K562 (cell line): ENCODE measurements around the gene CORO6. TPM values are rescaled to one million over a fixed set of nuclear protein-coding genes. Genes with fewer than 3 reads are reported as not detected.

Source experiments
- ATAC-seq: fragments of 200-7000 bp; cut with Tn5 transposase; 3 replicates; pipeline ENCODE4 v1.9.1; 2020; ENCODE audit warnings: moderate library complexity
- BruUV-seq: library from RNA; stranded (reverse); fragments of 400-500 nt; replicated peaks from 2 replicates; lab custom pipeline; 2021; lab: Mats Ljungman, UMichigan
- CTCF ChIA-PET: fragments of 300-600 bp; formaldehyde crosslinking; extraction: SDS; loops from one replicate; lab custom pipeline; 2021; ENCODE audit warnings: low intra/inter-chr PET ratio; lab: Yijun Ruan, JAX
- POLR2A ChIA-PET: fragments of 300-600, 350-650 bp; sonication (Branson Sonifier 250); formaldehyde crosslinking; extraction: SDS; loops from one replicate; lab custom pipeline; 2021; ENCODE audit warnings: antibody characterized with exemption, inconsistent platforms; lab: Yijun Ruan, JAX
- DNase-seq, 4 experiments: peaks; one replicate each; pipeline versions ENCODE4 v3.0.0 to v3.0.0-alpha.2; 2011 to 2018; ENCODE audit warnings: low spot score in 3 of 4, mixed read lengths in 3 of 4; ENCODE audit errors: extremely low read depth in 1 of 4
- FAIRE-seq: peaks from 2 replicates; lab custom pipeline; 2011; peaks lifted over from hg19 to GRCh38; lab: Jason Lieb, UNC
- H2AFZ ChIP-seq: 2 replicates; pipeline ENCODE4 v1.6.0; 2011; ENCODE audit warnings: low read depth, low read length, control low read depth, inconsistent platforms
- H3K27ac ChIP-seq: fragments of 200-600 bp; 3 replicates; pipeline ENCODE4 v1.8.0; 2011; ENCODE audit warnings: low read depth, mild to moderate bottlenecking, control low read depth, inconsistent platforms, low read length, moderate library complexity, mixed read lengths; ENCODE audit errors: extremely low read depth
- H3K27me3 ChIP-seq, 2 experiments: fragments of 300-600 bp in 1 of 2; 2 replicates in 1 of 2; 3 replicates in 1 of 2; pipeline versions ENCODE4 v1.6.0 to v1.8.0; 2011; ENCODE audit warnings: inconsistent platforms in 2 of 2, low read length in 2 of 2, mild to moderate bottlenecking in 1 of 2, mixed read lengths in 1 of 2, moderate library complexity in 1 of 2; ENCODE audit not compliant: control insufficient read depth in 2 of 2, insufficient read depth in 2 of 2
- H3K36me3 ChIP-seq: fragments of 300-600 bp; 3 replicates; pipeline ENCODE4 v1.8.0; 2011; ENCODE audit warnings: mild to moderate bottlenecking, low read length, inconsistent platforms; ENCODE audit not compliant: control insufficient read depth, insufficient read depth
- H3K4me1 ChIP-seq, 2 experiments: fragments of 200-600 bp in 1 of 2; replicated peaks in 1 of 2; 2 replicates in 1 of 2; 3 replicates in 1 of 2; pipeline versions ENCODE4 v1.5.1 to v1.8.0; 2011; ENCODE audit warnings: inconsistent platforms in 2 of 2, low read length in 2 of 2, mild to moderate bottlenecking in 1 of 2, mixed read lengths in 1 of 2, moderate library complexity in 1 of 2; ENCODE audit not compliant: control insufficient read depth in 2 of 2, insufficient read depth in 2 of 2
- H3K4me2 ChIP-seq: 2 replicates; pipeline ENCODE4 v1.6.1; 2011; ENCODE audit warnings: low read length, control low read depth, inconsistent platforms, mixed read lengths; ENCODE audit not compliant: insufficient read depth
- H3K4me3 ChIP-seq: fragments of 200-600 bp; sonication (generic), shearing (Covaris generic); 2 replicates; pipeline ENCODE4 v1.5.1; 2016; ENCODE audit warnings: control low read depth, inconsistent platforms
- H3K79me2 ChIP-seq: fragments of 200-600 bp; 3 replicates; pipeline ENCODE4 v1.8.0; 2011; ENCODE audit warnings: low read length, inconsistent platforms; ENCODE audit not compliant: control insufficient read depth, insufficient read depth
- H3K9ac ChIP-seq, 2 experiments: 2 replicates each; pipeline versions ENCODE4 v1.6.0 to v1.6.1; 2011; ENCODE audit warnings: low read depth in 2 of 2, low read length in 2 of 2, control low read depth in 1 of 2, inconsistent platforms in 1 of 2, mild to moderate bottlenecking in 1 of 2, mixed read lengths in 1 of 2; ENCODE audit not compliant: insufficient read depth in 1 of 2
- H3K9me1 ChIP-seq: one replicate; pipeline ENCODE4 v1.6.0; 2011; ENCODE audit warnings: inconsistent platforms, mild to moderate bottlenecking, low read length, moderate library complexity; ENCODE audit not compliant: control insufficient read depth, insufficient read depth
- H3K9me3 ChIP-seq: replicated peaks from 2 replicates; pipeline ENCODE4 v1.5.1; 2011; ENCODE audit warnings: low read depth, low read length, inconsistent platforms; ENCODE audit not compliant: control insufficient read depth, insufficient read depth
- H4K20me1 ChIP-seq: replicated peaks from 2 replicates; pipeline ENCODE4 v1.6.1; 2011; ENCODE audit warnings: low read length, inconsistent platforms, mixed read lengths; ENCODE audit not compliant: control insufficient read depth, insufficient read depth
- EP400 ChIP-seq: fragments of 450-650 bp; IDR thresholded peaks from 2 replicates; pipeline ENCODE4 v1.6.1; 2017; ENCODE audit warnings: antibody characterized with exemption, mild to moderate bottlenecking, moderate library complexity
- NR2C1 ChIP-seq, 2 experiments: fragments of 450-650 bp; IDR thresholded peaks; 2 replicates each; pipeline ENCODE4 v1.6.1; 2017; ENCODE audit warnings: mild to moderate bottlenecking in 2 of 2, antibody characterized with exemption in 1 of 2, inconsistent platforms in 1 of 2, missing compliant biosample characterization in 1 of 2, missing genetic modification characterization in 1 of 2
- RBM17 ChIP-seq: fragments of 200-400 bp; formaldehyde crosslinking; IDR thresholded peaks from 2 replicates; pipeline ENCODE4 v1.6.1; 2017; ENCODE audit warnings: low read depth, mild to moderate bottlenecking, low read length, borderline replicate concordance
- SIRT6 ChIP-seq: IDR thresholded peaks from one replicate; pipeline ENCODE4 v1.6.1; 2012; ENCODE audit warnings: low read depth, mild to moderate bottlenecking, control low read depth, inconsistent platforms, low read length, moderate library complexity
- SNAPC5 ChIP-seq: fragments of 250-450 bp; sonication (Bioruptor Pico); IDR thresholded peaks from 2 replicates; pipeline ENCODE4 v1.8.0; 2021; ENCODE audit warnings: moderate library complexity, mild to moderate bottlenecking, inconsistent platforms
- TBL1XR1 ChIP-seq, 2 experiments: IDR thresholded peaks; 2 replicates each; pipeline ENCODE4 v1.6.1; 2012; ENCODE audit warnings: improper control_type of control experiment in 2 of 2, low read length in 2 of 2, mild to moderate bottlenecking in 1 of 2
- VEZF1 ChIP-seq: fragments of 200-800 bp; sonication (Bioruptor generic); IDR thresholded peaks from 2 replicates; pipeline ENCODE4 v1.6.1; 2017; ENCODE audit warnings: missing genetic modification characterization, missing compliant biosample characterization
- ZBTB8A ChIP-seq: fragments of 450-650 bp; IDR thresholded peaks from 2 replicates; pipeline ENCODE4 v1.6.1; 2018; ENCODE audit warnings: mild to moderate bottlenecking, moderate library complexity; ENCODE audit not compliant: partially characterized antibody
- ZNF165 ChIP-seq: fragments of 250-450 bp; sonication (Bioruptor Pico); IDR thresholded peaks from 2 replicates; pipeline ENCODE4 v1.4.0; 2020; ENCODE audit warnings: borderline replicate concordance
- in situ Hi-C: fragments of 300-500 bp; cut with MboI; formaldehyde crosslinking; loops from 4 replicates; pipeline ENCODE4 v1.15.0; 2018; ENCODE audit warnings: inconsistent platforms, mixed read lengths
- intact Hi-C: fragments of 100-400 bp; cut with micrococcal nuclease; formaldehyde crosslinking; loops from 2 replicates; pipeline ENCODE4 v1.14.2; 2022
- polyA plus RNA-seq, 8 experiments: library from polyadenylated mRNA; depleted of rRNA in 4 of 8; stranded (reverse) in 5 of 8; unstranded in 3 of 8; fragments of >200 nt; fragmentation: Nextera tagmentation in 2 of 8; fragmentation: Illumina TruSeq in 1 of 8; extraction: Ambion mirVana in 2 of 8; extraction: Trizol in 1 of 8; gene quantifications; 2 replicates each; pipeline versions ENCODE4 v1.2.1 to v1.2.3, GENCODE V29; 2011 to 2014; ENCODE audit warnings: inconsistent platforms in 1 of 8, missing spikeins in 1 of 8
- total RNA-seq, 7 experiments: library from RNA; depleted of rRNA in 6 of 7; stranded (reverse); fragments of >200 nt in 6 of 7; fragmentation: Illumina TruSeq in 2 of 7; extraction: Trizol in 2 of 7; gene quantifications; 2 replicates each; pipeline versions ENCODE4 v1.2.1 to v1.2.3, GENCODE V29; 2011 to 2021; ENCODE audit warnings: low replicate concordance in 1 of 7
- TF ChIP-seq, protein P1 (sequence below): fragments of 450-650 bp; formaldehyde crosslinking; IDR thresholded peaks from 2 replicates; pipeline ENCODE4 v1.4.0; 2020; ENCODE audit warnings: mild to moderate bottlenecking, moderate library complexity

CORO6 gene
- total and polyA plus RNA-seq, 9 of the 15 experiments (the other 6 are each of a cell fraction or from before 2014, with no cell fraction given) = 0.04 to 11.9 (median 2.4) TPM

- H3K36me3 ChIP-seq = peaks cover 15% of the 10 kb centered on the region; the same call in 2 of the 3 replicates
- intact Hi-C loops (no loop called here), in situ Hi-C loops (no loop called here)
- BruUV-seq = no TSS peak
- FAIRE-seq (no peak), ATAC-seq (no peak), DNase-seq (no peak)
- no peaks in the 10 kb centered on the region for H3K27me3 ChIP-seq
- H3K9ac ChIP-seq = no peak overlapping the region
- no peak overlapping the region for H3K4me3 ChIP-seq
- H3K27ac ChIP-seq = no peak overlapping the region
- no peaks in the 10 kb centered on the region for H3K9me3 ChIP-seq
- H3K79me2 ChIP-seq = no peaks in the 10 kb centered on the region
- no peaks in the 10 kb centered on the region for H3K9me1 ChIP-seq
- TF ChIP-seq TBL1XR1 (IDR thresholded peaks at IDR 0.05; ENCODE audit: low read length in 2 of 2) (no peak), ZNF165 (no peak), NR2C1 (IDR thresholded peaks at IDR 0.05) (no peak), NR2C1 (tag; IDR thresholded peaks at IDR 0.05) (no peak), SIRT6 (no peak), VEZF1 (CRISPR knock-in tag) (no peak), ZBTB8A (no peak), SNAPC5 (no peak), EP400 (no peak), RBM17 (no peak)
- TF ChIP-seq, protein P1, sequence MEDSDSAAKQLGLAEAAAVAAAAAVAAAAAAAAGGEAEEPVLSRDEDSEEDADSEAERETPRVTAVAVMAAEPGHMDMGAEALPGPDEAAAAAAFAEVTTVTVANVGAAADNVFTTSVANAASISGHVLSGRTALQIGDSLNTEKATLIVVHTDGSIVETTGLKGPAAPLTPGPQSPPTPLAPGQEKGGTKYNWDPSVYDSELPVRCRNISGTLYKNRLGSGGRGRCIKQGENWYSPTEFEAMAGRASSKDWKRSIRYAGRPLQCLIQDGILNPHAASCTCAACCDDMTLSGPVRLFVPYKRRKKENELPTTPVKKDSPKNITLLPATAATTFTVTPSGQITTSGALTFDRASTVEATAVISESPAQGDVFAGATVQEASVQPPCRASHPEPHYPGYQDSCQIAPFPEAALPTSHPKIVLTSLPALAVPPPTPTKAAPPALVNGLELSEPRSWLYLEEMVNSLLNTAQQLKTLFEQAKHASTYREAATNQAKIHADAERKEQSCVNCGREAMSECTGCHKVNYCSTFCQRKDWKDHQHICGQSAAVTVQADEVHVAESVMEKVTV (CRISPR knock-in tag) = no peak
- no peak overlapping the region for H2AFZ ChIP-seq
- H3K4me1 ChIP-seq = peaks cover 0 to 38% of the 10 kb centered on the region in 2 experiments; a peak in 4 of 5 replicates
- H4K20me1 ChIP-seq = no peaks in the 10 kb centered on the region
- ChIA-PET CTCF (no interaction called here), POLR2A (no interaction called here)
- no peak overlapping the region for H3K4me2 ChIP-seq
Measured at GRCh38 chr17:29669266-29669665, 46.6 kb upstream of the CORO6 start.
